HepG2 (cell line): ENCODE data around the gene NDST1. TPM values are rescaled to one million over a fixed set of nuclear protein-coding genes. Genes with fewer than 3 reads are reported as not detected.

Experiments used
- FOXP1 ChIP-seq, 2 experiments: fragments of 450-650 bp in 1 of 2; IDR thresholded peaks; 2 replicates each; pipeline ENCODE4 v1.6.1; 2017 to 2018; ENCODE audit warnings: antibody characterized with exemption in 1 of 2
- ISX ChIP-seq: sonication (generic); formaldehyde crosslinking; conservative IDR thresholded peaks from 2 replicates; pipeline ENCODE4 v1.5.0; 2020; ENCODE audit warnings: missing genetic modification reagents
- KMT2A ChIP-seq: sonication (generic); formaldehyde crosslinking; IDR thresholded peaks from 2 replicates; pipeline ENCODE4 v1.4.0; 2020; ENCODE audit warnings: missing genetic modification reagents
- NCOA1 ChIP-seq: sonication (generic); formaldehyde crosslinking; IDR thresholded peaks from 2 replicates; pipeline ENCODE4 v1.9.0; 2021; ENCODE audit warnings: missing genetic modification reagents
- NCOA2 ChIP-seq: sonication (generic); formaldehyde crosslinking; IDR thresholded peaks from 2 replicates; pipeline ENCODE4 v1.8.0; 2022; ENCODE audit warnings: inconsistent platforms
- RXRA ChIP-seq: sonication (generic); formaldehyde crosslinking; IDR thresholded peaks from 2 replicates; pipeline ENCODE4 v1.5.1; 2020; ENCODE audit warnings: missing genetic modification reagents
- SP5 ChIP-seq: IDR thresholded peaks from 2 replicates; pipeline ENCODE4 v1.6.1; 2016; ENCODE audit warnings: low read depth, borderline replicate concordance
- TCF12 ChIP-seq, 2 experiments: fragments of 450-650 bp in 1 of 2; sonication (generic) in 1 of 2; formaldehyde crosslinking in 1 of 2; IDR thresholded peaks; 2 replicates each; pipeline versions ENCODE4 v1.6.1 to v1.8.0; 2017 to 2022; ENCODE audit warnings: antibody characterized with exemption in 1 of 2, mild to moderate bottlenecking in 1 of 2, missing genetic modification reagents in 1 of 2, moderate library complexity in 1 of 2
- ZKSCAN5 ChIP-seq: sonication (generic); formaldehyde crosslinking; IDR thresholded peaks from 2 replicates; pipeline ENCODE4 v1.5.1; 2020; ENCODE audit warnings: mild to moderate bottlenecking, missing genetic modification reagents
- ZNF331 ChIP-seq: sonication (generic); formaldehyde crosslinking; IDR thresholded peaks from 2 replicates; pipeline ENCODE4 v1.4.0; 2020; ENCODE audit warnings: missing genetic modification reagents
- ZNF441 ChIP-seq: sonication (generic); formaldehyde crosslinking; IDR thresholded peaks from 2 replicates; pipeline ENCODE4 v1.7.0; 2021; ENCODE audit warnings: missing genetic modification reagents, borderline replicate concordance
- polyA plus RNA-seq, 8 experiments: library from polyadenylated mRNA; depleted of rRNA in 3 of 8; stranded (reverse) in 7 of 8; unstranded in 1 of 8; fragments of >200 nt; fragmentation: Illumina TruSeq in 4 of 8; extraction: Trizol in 4 of 8; gene quantifications; 2 replicates each; pipeline versions ENCODE4 v1.2.1 to v1.2.3, GENCODE V29; 2011 to 2016; ENCODE audit warnings: low read depth in 4 of 8, missing spikeins in 1 of 8, mixed read lengths in 1 of 8; ENCODE audit not compliant: insufficient read depth in 1 of 8
- total RNA-seq, 5 experiments: library from RNA; depleted of rRNA; stranded (reverse); fragments of >200 nt; fragmentation: Illumina TruSeq; extraction: Trizol; gene quantifications; 2 replicates each; pipeline ENCODE4 v1.2.3, GENCODE V29; 2016; ENCODE audit warnings: low read depth in 1 of 5
- TF ChIP-seq, protein P1 (sequence below): sonication (generic); formaldehyde crosslinking; IDR thresholded peaks from 2 replicates; pipeline ENCODE4 v1.5.1; 2020; ENCODE audit warnings: missing genetic modification reagents, mild to moderate bottlenecking, borderline replicate concordance
- TF ChIP-seq, protein P2 (sequence below): sonication (generic); formaldehyde crosslinking; IDR thresholded peaks from 2 replicates; pipeline ENCODE4 v1.4.0; 2020; ENCODE audit warnings: missing genetic modification reagents, borderline replicate concordance
- TF ChIP-seq, protein P3 (sequence below): sonication (generic); formaldehyde crosslinking; IDR thresholded peaks from 2 replicates; pipeline ENCODE4 v1.9.0; 2021; ENCODE audit warnings: missing genetic modification reagents, borderline replicate concordance
- TF ChIP-seq, protein P4 (sequence below): sonication (generic); formaldehyde crosslinking; IDR thresholded peaks from 2 replicates; pipeline ENCODE4 v1.4.0; 2020; ENCODE audit warnings: low read depth, mild to moderate bottlenecking, missing genetic modification reagents
- TF ChIP-seq, protein P5 (sequence below): fragments of 450-650 bp; IDR thresholded peaks from 2 replicates; pipeline ENCODE4 v1.6.1; 2016

Gene NDST1
- total and polyA plus RNA-seq, 2 of the 13 experiments (the other 11 are each of a cell fraction or from before 2014, with no cell fraction given) = 23.8 to 26.2 TPM

DNA sequence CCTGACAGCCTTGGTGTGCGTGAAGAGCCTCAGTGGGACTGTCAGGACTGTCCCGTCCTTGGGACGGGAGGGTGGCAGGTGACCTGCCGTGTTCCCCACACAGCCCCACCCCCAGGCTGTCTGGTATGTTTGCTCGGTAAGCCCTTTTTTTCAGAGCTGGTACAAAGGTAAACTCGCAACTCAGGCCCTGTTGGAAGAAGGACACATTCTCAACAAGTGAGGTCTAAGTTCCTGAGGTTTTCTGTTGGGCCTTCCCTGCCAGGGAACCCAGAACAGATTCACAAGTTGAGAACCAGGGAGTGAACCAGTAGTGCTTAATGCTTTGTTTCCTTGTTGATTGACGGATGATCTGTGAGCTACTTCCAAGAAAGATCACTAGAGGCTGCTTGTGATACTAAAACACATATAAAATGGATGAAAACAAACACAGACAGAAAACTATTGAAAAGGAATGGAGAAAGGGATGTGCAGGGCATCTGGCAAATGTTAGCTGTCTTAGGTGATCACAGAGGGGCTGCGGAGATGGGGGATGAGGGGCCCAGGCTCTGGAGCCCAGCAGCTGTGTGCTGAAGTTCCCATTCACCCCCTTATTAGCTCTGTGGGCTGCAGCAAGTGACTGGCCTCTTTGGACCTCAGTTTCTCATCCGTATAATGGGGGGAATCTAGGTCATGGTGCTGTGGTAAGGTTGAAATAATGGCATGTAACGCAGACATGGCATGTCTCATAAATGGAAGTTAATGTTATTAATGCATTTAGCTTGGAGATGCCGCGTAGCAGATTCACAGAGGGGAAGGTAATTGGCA is 2.7 kb downstream of the NDST1 start (continued):
- TF ChIP-seq NCOA1 (CRISPR knock-in tag) (peak; percentile 45; the same call in 1 of the 2 replicates), ZNF441 (0 out of 2 replicates have a peak, but pooled peaks have one; percentile 37), SP5 (CRISPR knock-in tag) (peak; percentile 95), RXRA (CRISPR knock-in tag) (peak; percentile 93), TCF12 (IDR thresholded peaks at IDR 0.05) (no peak), TCF12 (CRISPR knock-in tag; IDR thresholded peaks at IDR 0.05) (0 out of 2 replicates have a peak, but pooled peaks have one; percentile 39), ZKSCAN5 (CRISPR knock-in tag) (no peak), NCOA2 (CRISPR knock-in tag) (peak; percentile 82), KMT2A (CRISPR knock-in tag) (peak; percentile 39; the same call in 1 of the 2 replicates), ZNF331 (peak; percentile 83), FOXP1 (IDR thresholded peaks at IDR 0.05) (no peak), FOXP1 (CRISPR knock-in tag; IDR thresholded peaks at IDR 0.05) (peak; percentile 84), ISX (CRISPR knock-in tag) (no peak)
- TF ChIP-seq, protein P1, sequence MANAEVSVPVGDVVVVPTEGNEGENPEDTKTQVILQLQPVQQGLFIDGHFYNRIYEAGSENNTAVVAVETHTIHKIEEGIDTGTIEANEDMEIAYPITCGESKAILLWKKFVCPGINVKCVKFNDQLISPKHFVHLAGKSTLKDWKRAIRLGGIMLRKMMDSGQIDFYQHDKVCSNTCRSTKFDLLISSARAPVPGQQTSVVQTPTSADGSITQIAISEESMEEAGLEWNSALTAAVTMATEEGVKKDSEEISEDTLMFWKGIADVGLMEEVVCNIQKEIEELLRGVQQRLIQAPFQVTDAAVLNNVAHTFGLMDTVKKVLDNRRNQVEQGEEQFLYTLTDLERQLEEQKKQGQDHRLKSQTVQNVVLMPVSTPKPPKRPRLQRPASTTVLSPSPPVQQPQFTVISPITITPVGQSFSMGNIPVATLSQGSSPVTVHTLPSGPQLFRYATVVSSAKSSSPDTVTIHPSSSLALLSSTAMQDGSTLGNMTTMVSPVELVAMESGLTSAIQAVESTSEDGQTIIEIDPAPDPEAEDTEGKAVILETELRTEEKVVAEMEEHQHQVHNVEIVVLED (CRISPR knock-in tag) = peak; percentile 36; the same call in 1 of the 2 replicates
- TF ChIP-seq, protein P2, sequence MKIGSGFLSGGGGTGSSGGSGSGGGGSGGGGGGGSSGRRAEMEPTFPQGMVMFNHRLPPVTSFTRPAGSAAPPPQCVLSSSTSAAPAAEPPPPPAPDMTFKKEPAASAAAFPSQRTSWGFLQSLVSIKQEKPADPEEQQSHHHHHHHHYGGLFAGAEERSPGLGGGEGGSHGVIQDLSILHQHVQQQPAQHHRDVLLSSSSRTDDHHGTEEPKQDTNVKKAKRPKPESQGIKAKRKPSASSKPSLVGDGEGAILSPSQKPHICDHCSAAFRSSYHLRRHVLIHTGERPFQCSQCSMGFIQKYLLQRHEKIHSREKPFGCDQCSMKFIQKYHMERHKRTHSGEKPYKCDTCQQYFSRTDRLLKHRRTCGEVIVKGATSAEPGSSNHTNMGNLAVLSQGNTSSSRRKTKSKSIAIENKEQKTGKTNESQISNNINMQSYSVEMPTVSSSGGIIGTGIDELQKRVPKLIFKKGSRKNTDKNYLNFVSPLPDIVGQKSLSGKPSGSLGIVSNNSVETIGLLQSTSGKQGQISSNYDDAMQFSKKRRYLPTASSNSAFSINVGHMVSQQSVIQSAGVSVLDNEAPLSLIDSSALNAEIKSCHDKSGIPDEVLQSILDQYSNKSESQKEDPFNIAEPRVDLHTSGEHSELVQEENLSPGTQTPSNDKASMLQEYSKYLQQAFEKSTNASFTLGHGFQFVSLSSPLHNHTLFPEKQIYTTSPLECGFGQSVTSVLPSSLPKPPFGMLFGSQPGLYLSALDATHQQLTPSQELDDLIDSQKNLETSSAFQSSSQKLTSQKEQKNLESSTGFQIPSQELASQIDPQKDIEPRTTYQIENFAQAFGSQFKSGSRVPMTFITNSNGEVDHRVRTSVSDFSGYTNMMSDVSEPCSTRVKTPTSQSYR = peak; percentile 93
- TF ChIP-seq, protein P3, sequence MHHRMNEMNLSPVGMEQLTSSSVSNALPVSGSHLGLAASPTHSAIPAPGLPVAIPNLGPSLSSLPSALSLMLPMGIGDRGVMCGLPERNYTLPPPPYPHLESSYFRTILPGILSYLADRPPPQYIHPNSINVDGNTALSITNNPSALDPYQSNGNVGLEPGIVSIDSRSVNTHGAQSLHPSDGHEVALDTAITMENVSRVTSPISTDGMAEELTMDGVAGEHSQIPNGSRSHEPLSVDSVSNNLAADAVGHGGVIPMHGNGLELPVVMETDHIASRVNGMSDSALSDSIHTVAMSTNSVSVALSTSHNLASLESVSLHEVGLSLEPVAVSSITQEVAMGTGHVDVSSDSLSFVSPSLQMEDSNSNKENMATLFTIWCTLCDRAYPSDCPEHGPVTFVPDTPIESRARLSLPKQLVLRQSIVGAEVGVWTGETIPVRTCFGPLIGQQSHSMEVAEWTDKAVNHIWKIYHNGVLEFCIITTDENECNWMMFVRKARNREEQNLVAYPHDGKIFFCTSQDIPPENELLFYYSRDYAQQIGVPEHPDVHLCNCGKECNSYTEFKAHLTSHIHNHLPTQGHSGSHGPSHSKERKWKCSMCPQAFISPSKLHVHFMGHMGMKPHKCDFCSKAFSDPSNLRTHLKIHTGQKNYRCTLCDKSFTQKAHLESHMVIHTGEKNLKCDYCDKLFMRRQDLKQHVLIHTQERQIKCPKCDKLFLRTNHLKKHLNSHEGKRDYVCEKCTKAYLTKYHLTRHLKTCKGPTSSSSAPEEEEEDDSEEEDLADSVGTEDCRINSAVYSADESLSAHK (CRISPR knock-in tag) = no peak
- TF ChIP-seq, protein P4, sequence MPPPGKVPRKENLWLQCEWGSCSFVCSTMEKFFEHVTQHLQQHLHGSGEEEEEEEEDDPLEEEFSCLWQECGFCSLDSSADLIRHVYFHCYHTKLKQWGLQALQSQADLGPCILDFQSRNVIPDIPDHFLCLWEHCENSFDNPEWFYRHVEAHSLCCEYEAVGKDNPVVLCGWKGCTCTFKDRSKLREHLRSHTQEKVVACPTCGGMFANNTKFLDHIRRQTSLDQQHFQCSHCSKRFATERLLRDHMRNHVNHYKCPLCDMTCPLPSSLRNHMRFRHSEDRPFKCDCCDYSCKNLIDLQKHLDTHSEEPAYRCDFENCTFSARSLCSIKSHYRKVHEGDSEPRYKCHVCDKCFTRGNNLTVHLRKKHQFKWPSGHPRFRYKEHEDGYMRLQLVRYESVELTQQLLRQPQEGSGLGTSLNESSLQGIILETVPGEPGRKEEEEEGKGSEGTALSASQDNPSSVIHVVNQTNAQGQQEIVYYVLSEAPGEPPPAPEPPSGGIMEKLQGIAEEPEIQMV (CRISPR knock-in tag) = peak; percentile 84
- TF ChIP-seq, protein P5, sequence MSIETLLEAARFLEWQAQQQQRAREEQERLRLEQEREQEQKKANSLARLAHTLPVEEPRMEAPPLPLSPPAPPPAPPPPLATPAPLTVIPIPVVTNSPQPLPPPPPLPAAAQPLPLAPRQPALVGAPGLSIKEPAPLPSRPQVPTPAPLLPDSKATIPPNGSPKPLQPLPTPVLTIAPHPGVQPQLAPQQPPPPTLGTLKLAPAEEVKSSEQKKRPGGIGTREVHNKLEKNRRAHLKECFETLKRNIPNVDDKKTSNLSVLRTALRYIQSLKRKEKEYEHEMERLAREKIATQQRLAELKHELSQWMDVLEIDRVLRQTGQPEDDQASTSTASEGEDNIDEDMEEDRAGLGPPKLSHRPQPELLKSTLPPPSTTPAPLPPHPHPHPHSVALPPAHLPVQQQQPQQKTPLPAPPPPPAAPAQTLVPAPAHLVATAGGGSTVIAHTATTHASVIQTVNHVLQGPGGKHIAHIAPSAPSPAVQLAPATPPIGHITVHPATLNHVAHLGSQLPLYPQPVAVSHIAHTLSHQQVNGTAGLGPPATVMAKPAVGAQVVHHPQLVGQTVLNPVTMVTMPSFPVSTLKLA = no peak
